Panc1 (cell line): Measurements from ENCODE around the gene GNB1.

Source experiments
- CTCF ChIP-seq: fragments of 450-650 bp; IDR thresholded peaks from 2 replicates; pipeline ENCODE4 v1.5.1; 2017; ENCODE audit warnings: mild to moderate bottlenecking
- POLR2AphosphoS5 ChIP-seq: IDR thresholded peaks from 2 replicates; pipeline ENCODE4 v1.6.1; 2012; ENCODE audit warnings: mild to moderate bottlenecking, low read depth, low read length, moderate library complexity
- TCF7L2 ChIP-seq: IDR thresholded peaks from 2 replicates; pipeline ENCODE4 v1.6.1; 2011; ENCODE audit warnings: mild to moderate bottlenecking, low read depth, low read length, inconsistent platforms

GRCh38 chr1:1919304-1920056 lies 28.6 kb upstream of the GNB1 start:
- no peak for TF ChIP-seq TCF7L2
- no peak for TF ChIP-seq CTCF
- no peak for TF ChIP-seq POLR2AphosphoS5
